ENCODE measurements around the gene KBTBD13.

DNA sequence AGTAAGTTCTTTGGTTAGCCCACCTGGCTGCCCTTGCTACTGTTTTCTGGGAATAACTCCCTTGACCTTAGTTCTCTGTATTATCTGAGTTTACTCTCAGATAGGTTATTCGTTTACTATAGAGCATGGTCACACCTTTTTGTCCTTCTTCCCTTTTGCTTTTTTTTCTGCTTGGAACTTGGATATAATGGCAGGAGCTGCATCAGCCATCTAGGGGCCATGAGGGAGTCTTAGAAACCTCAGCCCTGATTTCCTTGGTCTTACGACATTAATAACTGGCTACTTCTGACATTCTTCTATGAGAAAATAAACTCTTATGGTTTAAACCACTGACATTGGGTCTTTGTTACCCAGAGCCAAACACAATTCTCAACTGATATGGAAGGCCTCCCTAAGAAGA is 34.8 kb upstream of the KBTBD13 start:
- TF ChIP-seq, protein P1, sequence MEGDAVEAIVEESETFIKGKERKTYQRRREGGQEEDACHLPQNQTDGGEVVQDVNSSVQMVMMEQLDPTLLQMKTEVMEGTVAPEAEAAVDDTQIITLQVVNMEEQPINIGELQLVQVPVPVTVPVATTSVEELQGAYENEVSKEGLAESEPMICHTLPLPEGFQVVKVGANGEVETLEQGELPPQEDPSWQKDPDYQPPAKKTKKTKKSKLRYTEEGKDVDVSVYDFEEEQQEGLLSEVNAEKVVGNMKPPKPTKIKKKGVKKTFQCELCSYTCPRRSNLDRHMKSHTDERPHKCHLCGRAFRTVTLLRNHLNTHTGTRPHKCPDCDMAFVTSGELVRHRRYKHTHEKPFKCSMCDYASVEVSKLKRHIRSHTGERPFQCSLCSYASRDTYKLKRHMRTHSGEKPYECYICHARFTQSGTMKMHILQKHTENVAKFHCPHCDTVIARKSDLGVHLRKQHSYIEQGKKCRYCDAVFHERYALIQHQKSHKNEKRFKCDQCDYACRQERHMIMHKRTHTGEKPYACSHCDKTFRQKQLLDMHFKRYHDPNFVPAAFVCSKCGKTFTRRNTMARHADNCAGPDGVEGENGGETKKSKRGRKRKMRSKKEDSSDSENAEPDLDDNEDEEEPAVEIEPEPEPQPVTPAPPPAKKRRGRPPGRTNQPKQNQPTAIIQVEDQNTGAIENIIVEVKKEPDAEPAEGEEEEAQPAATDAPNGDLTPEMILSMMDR (IDR thresholded peaks at IDR 0.05): no peak
- TF ChIP-seq POLR2A (IDR thresholded peaks at IDR 0.05): no peak

Data from heart left ventricle (tissue), 13 donors.